Activated CD8-positive, alpha-beta T cell treated with anti-CD3 and anti-CD28 coated beads for 36 hours (primary cell): ENCODE measurements around the gene RIC8A. TPM values are rescaled to one million over a fixed set of nuclear protein-coding genes. Genes with fewer than 3 reads are reported as not detected.
"Not testable (repeated sequence)": the region's sequence is repeated elsewhere in the genome, so short reads cannot be mapped to it uniquely, and the experiment has no call there.

Experiments used
- ATAC-seq: fragments of 200-7000 bp; cut with Tn5 transposase; one replicate; pipeline ENCODE4 v1.10.0; 2021; ENCODE audit warnings: mild to moderate bottlenecking, moderate library complexity
- CTCF ChIA-PET: fragments of 350-600 bp; sonication (Branson Sonifier 250); formaldehyde crosslinking; loops from one replicate; lab custom pipeline; 2021; ENCODE audit warnings: antibody characterized with exemption; lab: Charles Lee
- POLR2A ChIA-PET: fragments of 350-600 bp; sonication (Branson Sonifier 250); formaldehyde crosslinking; loops from one replicate; lab custom pipeline; 2021; ENCODE audit warnings: antibody characterized with exemption; lab: Charles Lee
- DNase-seq: peaks from one replicate; pipeline ENCODE4 v3.0.0-alpha.2; 2020
- H3K27ac Mint-ChIP-seq: one replicate; pipeline ENCODE4 v1.8.0; 2021; ENCODE audit warnings: mild to moderate bottlenecking, mixed read lengths
- H3K27me3 Mint-ChIP-seq: one replicate; pipeline ENCODE4 v1.8.0; 2021; ENCODE audit warnings: mixed read lengths
- H3K36me3 Mint-ChIP-seq: one replicate; pipeline ENCODE4 v1.8.0; 2021; ENCODE audit warnings: low read depth, mixed read lengths
- H3K4me1 Mint-ChIP-seq: one replicate; pipeline ENCODE4 v1.8.0; 2021; ENCODE audit warnings: low read depth, mixed read lengths
- H3K4me3 Mint-ChIP-seq: one replicate; pipeline ENCODE4 v1.8.0; 2021; ENCODE audit warnings: mild to moderate bottlenecking, moderate library complexity, mixed read lengths
- H3K9me3 Mint-ChIP-seq: one replicate; pipeline ENCODE4 v1.8.0; 2021; ENCODE audit warnings: mixed read lengths
- CTCF ChIP-seq: fragments of 200-600 bp; IDR thresholded peaks from one replicate; pipeline ENCODE4 v1.8.0; 2022; ENCODE audit warnings: antibody characterized with exemption, mild to moderate bottlenecking
- intact Hi-C: fragments of 100-400 bp; cut with micrococcal nuclease; formaldehyde crosslinking; loops from one replicate; pipeline ENCODE4 v1.10.0; 2022
- total RNA-seq, 2 experiments: library from RNA; stranded (reverse); gene quantifications; one replicate each; pipeline ENCODE4 v1.2.3, GENCODE V29; 2021

The RIC8A gene
- total RNA-seq, 2 experiments from 2014 or later: 96.5 to 108 TPM

GRCh38 chr11:218815-219593, 11.5 kb downstream of the RIC8A start:
- TF ChIP-seq CTCF: no peak
- ATAC-seq (no peak), DNase-seq (no peak)
- Mint-ChIP-seq H3K4me1 (peaks cover 9% of the 10 kb centered on the region), H3K27ac (no peak overlapping the region), H3K27me3 (no peaks in the 10 kb centered on the region), H3K36me3 (peaks cover 25% of the 10 kb centered on the region), H3K9me3 (no peaks in the 10 kb centered on the region), H3K4me3 (no peak overlapping the region)
- intact Hi-C loops: no loop called here
- ChIA-PET POLR2A (interaction anchor here (1.0 to 4.2 kb wide), 4 partner anchors 9 to 15 kb away, joined by 3 to 15 read pairs (median 4); partner anchors contain the start of genes BET1L and RIC8A), CTCF (interaction anchor here (1.4 kb wide), 1 partner anchor 32 kb away, joined by 4 read pairs; no protein-coding TSS in a partner anchor)

- H3K4me3 Mint-ChIP-seq, H3K27me3 Mint-ChIP-seq, H3K9me3 Mint-ChIP-seq, intact Hi-C loops, ATAC-seq, DNase-seq, H3K27ac Mint-ChIP-seq: not testable (repeated sequence)
- Mint-ChIP-seq H3K36me3 (peaks cover 11% of the 10 kb centered on the region), H3K4me1 (peaks cover 13% of the 10 kb centered on the region)
- POLR2A ChIA-PET: interaction anchor here (1.4 kb wide), 1 partner anchor 9 kb away, joined by 7 read pairs; no protein-coding TSS in a partner anchor
- CTCF ChIA-PET: interaction anchor here (0.6 to 2.7 kb wide), 2 partner anchors 30 to 299 kb away, joined by 3 to 14 read pairs; no protein-coding TSS in a partner anchor
Measured at GRCh38 chr11:220641-221215, 13.2 kb downstream of the RIC8A start.

GRCh38 chr11:221539-221938, 14.0 kb downstream of the RIC8A start:
- no peak for TF ChIP-seq CTCF
- Mint-ChIP-seq H3K4me3 (no peak overlapping the region), H3K9me3 (no peaks in the 10 kb centered on the region), H3K27ac (no peak overlapping the region), H3K4me1 (peaks cover 18% of the 10 kb centered on the region), H3K36me3 (peaks cover 8% of the 10 kb centered on the region), H3K27me3 (no peaks in the 10 kb centered on the region)
- intact Hi-C loops: no loop called here
- ChIA-PET POLR2A (interaction anchor here (1.4 to 2.2 kb wide), 2 partner anchors 8 kb away, joined by 7 to 9 read pairs; no protein-coding TSS in a partner anchor), CTCF (interaction anchor here (0.6 to 2.7 kb wide), 2 partner anchors 30 to 298 kb away, joined by 3 to 14 read pairs; no protein-coding TSS in a partner anchor)
- DNase-seq (no peak), ATAC-seq (no peak)

- intact Hi-C loops: no loop called here
- TF ChIP-seq CTCF: no peak
- Mint-ChIP-seq H3K27ac (no peak overlapping the region), H3K4me3 (no peak overlapping the region), H3K9me3 (no peaks in the 10 kb centered on the region), H3K27me3 (no peaks in the 10 kb centered on the region), H3K4me1 (peaks cover 17% of the 10 kb centered on the region), H3K36me3 (peaks cover 8% of the 10 kb centered on the region)
- no peak for DNase-seq
- CTCF ChIA-PET: interaction anchor here (2.7 kb wide), 1 partner anchor 29 kb away, joined by 14 read pairs; no protein-coding TSS in a partner anchor
- no peak for ATAC-seq
- POLR2A ChIA-PET: interaction anchor here (1.4 to 2.2 kb wide), 3 partner anchors 8 to 14 kb away, joined by 7 to 9 read pairs (median 8); partner anchors contain the start of genes PSMD13 and SIRT3
Measured at GRCh38 chr11:221998-222789, 14.7 kb downstream of the RIC8A start.
